KBM-7 (cell line): ENCODE data around the gene CNKSR3.

Source experiments
- DNase-seq: peaks from one replicate; pipeline ENCODE4 v3.0.0-alpha.2; 2015
- in situ Hi-C: fragments of 300-500 bp; cut with MboI; formaldehyde crosslinking; loops from 2 replicates; pipeline ENCODE4 v1.14.3; 2020; ENCODE audit warnings: low sequenced_read_pairs, low pct_unique_long_range_greater_than_20kb, mixed read lengths

Gene CNKSR3

DNA sequence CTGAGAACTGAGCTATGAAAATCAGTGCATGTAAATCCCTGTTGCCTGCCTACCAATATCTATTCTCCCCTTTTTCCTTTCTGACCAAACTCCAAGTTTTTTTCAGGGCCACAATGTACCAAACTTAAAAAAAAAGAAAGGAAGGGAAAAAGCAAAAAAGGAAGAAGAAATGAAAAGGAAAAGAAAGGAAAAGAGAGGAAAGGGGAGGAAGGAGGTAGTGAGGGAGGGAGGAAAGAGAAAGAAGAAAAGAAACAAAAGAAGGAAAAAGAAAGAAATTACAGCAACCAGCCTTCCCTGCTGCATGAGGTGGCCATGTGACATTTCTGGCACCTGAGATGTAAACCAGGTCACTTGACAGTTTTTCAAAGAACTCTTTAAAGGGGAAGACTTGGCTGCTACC, 4.4 kb downstream of the CNKSR3 start:
- no peak for DNase-seq
- in situ Hi-C loops = no loop called here

DNA sequence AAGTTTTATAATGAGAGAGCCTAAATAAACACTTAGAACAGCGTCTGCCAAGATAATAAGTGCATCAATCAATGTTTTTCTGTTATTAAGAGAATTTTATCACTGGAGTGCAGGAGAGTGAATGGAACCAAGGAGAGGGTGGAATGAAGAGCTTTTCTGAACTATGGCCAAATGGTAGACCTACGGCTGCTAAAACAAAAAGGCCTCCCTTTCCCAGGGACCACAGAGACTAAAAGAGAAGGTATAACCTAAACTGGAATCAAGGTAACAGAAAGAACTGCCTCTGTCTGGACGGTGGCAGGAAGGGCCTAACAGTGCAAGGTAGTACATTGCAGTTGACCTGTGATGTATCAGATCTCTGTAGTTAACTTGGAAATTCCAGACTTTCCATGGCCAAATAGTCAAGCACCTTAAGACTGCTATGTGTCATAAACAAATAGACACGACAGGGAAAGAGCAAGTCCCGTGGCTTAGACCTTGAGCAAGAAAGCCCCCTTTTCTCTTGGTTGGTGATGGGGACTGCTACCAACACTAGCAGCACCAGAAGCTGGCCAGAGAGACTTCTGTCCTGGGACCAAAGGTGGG, 5.5 kb downstream of the CNKSR3 start:
- no peak for DNase-seq
- in situ Hi-C loops = no loop called here

DNA sequence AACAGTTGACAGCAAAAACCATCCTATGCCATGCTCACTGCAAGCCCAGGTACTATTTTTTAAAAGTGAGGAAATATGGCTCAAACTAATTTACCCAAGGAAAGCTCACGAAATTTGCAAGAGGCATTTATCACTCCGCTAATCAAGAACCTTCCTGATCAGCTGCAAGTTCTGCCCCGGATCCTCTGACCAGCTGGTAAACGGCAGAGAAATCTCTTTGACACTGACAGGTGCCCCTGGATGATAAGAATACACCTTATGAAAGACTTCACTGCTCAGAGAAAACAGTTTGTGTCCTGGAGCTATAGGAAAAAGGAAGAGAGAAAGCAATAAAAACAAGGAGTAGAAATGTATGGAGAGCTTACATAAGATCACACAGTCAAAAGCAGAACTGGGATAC, 6.4 kb downstream of the CNKSR3 start:
- no peak for DNase-seq
- in situ Hi-C loops = no loop called here

DNA sequence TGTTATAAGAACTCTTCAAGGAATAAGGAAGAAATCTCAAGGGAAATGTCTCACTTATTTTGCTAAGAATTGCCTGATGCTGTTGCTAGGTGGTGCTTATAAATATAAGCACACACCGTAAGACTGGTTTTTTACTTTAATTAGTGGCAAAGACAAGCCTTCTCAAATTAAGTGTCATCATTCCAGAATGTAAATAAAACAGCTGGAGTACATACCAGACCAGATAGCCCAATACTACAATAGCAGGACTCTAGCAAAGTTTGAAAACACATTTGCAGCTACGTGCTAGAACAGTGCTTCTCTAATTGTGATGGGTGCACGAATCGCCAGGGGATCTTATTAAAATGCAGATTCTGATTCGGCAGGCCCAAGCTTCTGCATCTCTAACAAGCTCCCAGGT, 6.8 kb downstream of the CNKSR3 start:
- in situ Hi-C loops = no loop called here
- DNase-seq = no peak

DNA sequence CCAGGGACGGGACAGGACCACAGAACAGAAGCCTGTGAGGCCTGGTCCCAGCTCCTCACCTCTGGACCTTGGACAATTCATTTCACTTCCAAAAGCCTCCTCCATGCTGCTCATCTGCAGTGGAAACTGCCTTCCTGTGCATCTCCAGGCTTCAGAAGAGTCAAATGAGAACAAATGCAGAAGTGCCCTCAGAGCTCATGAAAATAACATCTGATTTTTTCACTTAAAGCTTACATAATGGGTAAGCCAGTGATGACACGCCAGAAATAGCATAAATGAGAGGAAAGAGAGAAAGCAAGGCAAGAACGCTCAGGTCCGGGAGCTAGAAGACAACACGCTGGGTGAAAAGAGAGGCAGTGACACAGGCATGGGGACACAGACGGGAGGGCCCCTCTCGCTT, 7.9 kb downstream of the CNKSR3 start:
- DNase-seq = peak; percentile 19
- in situ Hi-C loops = no loop called here

DNA sequence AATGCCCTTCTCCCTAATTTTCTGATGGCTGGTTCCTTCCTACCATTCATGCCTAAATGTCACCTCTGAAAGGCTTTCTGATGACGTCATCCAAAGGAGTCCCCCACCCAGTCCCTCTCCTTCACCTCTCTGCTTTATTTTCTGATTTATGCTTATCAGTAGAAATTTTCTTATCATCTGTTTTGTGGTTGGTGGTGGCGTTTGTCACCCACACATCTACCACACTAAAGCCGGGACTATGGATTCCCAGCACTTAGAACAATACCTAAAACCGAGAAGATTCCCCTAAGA, 9.0 kb downstream of the CNKSR3 start:
- in situ Hi-C loops = no loop called here
- no peak for DNase-seq

DNA sequence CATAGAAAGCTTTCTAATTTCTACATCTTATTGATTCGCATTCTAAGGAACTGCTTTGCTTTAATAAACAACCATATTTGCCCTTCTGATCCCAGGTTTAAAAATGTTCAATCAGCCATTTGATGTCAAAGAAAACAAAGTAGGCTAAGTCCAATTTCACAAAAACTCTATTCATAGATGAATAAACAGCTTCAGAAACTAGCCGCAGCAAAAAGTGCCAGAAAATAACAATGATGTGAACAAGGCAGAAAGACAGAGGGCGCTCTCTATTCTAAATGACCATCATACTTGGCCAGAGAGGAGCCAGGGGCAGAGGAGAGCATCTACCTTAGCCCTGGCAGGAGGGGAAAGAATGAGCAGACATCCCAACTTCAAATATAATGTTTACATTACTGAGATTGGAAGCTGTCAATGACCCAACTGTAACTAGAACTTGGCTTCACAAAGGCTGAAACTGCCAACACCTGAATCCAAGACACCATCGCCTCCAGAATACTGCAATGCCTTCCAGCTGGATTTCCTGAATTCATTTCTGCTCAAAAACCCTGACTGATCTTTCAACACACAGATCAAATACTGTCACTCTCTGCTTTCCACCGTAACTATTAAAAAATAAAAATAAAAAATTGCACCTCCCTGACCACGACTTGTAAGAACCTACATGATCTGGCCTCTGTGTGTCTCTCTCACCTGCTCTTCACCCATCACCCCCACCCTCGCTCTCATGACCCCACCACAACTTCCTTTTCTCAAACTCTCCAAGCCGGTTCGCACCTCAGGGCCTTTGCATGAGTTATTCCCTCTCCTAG, 9.5 kb downstream of the CNKSR3 start:
- DNase-seq = no peak
- in situ Hi-C loops = no loop called here

DNA sequence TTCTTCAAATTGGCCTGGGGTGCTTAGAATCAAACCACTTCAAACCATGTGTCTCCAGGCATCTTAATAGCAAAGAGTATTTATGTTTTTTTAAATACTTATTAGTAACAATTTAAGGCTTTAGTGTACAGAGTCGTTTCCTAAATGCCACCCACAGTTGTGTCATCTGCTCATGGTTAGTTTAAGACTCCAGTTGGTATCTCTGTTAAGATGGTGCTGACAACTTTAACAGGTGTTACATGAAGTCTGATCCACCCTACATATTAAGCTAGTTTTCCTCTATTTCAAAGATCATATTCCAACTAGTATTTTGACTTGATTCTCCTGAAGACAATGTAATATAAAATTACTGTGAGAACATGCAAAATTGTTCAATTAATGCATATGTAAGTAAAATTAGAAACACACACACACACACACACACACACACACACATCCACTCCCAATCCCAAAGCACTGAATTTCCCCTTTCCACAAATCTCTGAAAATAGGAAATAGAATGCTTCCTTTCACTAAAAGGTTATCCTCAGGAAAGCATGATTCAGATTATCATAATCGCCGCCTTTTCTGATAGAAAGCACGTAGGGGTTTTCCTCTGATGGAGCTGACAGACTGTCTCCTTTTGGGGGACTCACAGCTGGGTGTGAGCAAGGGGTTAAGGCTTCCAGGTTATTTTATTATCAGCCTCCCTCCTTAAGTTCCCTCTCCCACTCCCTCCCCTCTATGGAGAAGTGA, 10.5 kb downstream of the CNKSR3 start:
- in situ Hi-C loops = no loop called here
- no peak for DNase-seq

DNA sequence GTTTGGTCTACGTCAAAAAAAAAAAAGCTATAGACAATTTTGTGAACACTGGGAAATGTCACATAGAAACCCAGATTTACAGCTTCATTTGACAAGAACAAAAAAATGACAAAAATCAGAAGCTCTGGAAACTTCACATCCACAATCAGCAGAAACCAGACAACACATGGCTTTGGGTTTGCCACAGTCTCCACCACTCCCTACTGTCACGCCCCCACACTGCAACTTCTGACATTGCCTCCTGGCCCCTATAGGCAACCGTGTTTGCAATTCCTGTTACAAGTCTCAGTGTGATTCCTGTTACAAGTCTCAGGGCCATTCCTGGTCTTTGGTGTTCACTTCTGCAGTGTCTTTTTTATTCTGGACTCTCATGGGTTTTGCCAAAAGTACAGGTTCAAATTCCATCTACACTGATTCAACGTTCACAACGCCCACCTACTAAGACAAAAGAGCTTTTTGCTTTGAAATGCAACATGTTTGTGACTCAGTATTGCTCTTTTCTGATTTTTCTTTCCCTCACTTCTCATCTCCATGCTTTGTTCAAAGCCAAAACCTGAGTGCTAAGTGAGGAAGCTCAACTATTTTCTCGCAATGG, 12.0 kb downstream of the CNKSR3 start:
- DNase-seq = no peak
- in situ Hi-C loops = no loop called here

DNA sequence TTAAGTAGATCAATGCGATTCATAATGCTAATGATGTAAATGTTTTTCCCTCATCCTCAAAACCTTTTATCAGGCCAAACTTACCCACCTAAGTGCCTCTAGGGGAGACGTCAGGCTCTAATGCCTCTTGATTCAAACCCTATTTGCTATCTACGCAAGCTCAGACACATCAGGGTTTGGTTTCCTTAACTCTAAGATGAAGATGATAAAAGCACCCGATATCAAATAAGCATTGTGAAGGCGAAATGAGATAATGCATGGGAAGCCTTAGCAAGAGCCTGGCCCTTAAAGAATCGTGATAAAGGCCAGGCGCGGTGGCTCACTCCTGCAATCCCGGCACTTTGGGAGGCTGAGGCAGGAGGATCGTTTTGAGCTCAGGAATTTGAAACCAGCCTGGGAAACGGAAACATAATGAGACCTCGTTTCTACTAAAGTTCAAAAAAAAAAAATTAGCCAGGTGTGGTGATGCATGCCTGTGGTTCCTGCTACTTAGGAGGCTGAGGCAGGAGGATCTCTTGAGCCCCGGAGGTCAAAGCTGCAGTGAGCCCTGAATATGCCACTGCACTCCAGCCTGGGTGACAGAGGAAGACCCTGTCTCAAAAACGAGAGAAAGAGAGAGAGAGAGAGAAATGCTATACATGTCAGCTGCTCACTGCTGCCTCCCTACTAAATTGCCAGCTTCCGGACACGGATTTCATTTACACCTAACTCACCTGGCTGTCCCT, 13.5 kb downstream of the CNKSR3 start:
- in situ Hi-C loops = no loop called here

DNA sequence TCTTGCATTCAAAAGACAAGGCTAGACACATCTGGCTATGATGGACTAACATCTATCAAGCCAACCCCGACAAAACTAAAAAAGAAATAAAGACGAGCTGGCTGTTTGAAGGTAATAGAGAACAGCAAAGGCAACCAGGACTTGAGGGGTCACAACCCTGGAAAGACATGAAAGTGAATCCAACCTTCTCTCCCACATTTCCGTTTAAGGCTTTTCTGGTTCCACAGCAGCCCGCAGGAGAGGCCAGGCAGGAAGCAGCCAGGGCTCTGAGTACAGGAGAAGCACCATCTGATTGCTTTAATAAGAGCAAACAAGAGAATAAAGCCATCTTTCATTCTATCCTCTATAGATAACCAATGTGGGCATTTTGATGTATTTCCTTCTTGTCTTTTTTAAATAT, 14.3 kb downstream of the CNKSR3 start:
- DNase-seq = no peak
- in situ Hi-C loops = no loop called here

More for the DNA sequence above, 13.5 kb downstream of the CNKSR3 start:
- DNase-seq = no peak

DNA sequence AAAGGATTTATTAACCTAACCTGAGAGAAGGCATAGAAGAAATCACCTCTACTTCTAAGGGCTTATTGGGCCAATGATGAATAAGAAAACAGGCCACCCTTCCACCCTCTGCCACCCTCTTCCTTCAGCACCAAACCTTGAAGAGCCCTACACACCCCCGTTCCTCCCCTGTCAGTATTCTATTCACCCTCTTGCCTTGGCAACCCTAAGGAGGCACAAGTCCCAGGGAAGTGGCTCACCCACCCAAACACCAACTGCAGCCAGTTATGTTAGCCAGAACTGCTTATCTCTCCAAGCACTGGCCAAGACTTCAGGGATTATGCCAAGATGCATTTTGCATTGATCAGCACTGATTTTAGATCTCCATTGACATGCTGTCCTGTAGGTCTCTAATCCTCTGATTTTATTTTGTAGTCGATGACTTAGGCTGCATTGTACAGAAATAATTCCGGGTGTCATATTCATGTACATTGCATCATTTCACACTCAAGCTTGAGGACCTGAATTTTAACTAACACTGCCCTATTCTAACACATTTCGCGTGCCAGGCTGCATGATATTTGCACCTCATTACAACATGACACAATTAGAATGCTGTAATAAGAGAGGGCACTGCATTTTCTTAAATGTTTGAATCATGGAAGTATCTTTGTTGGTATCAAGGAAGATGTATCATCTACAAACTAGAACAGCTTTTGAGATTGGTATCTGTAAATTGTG, 15.7 kb downstream of the CNKSR3 start:
- in situ Hi-C loops = no loop called here
- no peak for DNase-seq

DNA sequence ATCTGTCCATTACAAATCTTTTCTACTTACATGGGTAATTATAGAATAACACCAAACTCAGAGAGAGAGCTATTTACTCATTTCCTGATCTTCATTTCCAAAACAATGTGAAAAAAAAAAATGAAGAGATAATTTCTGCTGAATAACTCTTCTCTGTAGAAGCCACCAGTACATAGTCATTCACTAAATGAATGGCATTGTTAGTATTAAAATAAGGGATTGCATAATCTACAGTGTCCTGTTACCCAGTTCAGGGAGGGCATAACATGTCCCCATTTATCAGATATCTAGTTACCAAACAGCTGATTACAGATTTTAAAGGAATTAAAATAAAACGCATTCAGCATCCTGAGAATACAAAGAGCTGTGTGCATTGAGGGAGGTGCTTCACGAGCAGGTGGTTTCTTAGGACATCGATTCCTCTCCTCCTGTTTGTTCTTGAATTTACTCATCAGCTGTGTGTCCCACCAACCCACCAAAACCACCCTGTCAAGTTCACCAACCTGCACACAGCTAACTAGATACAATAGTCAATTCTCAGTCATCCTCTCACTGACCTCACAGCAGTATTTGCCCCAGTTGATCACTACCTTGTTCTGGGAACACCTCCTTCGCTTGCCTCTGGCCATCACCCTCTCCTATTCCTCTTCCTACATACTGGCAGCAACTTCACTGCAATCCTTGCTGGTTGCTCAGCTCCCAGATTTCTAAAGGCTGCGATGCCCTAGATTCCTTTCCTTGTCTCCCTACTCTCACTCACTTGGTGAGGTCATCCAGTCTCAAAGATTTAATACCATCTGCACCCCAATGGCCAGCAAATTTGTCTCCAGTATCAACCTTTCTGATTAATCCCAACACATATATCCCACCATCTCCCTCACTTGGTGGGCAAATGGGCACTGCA, 18.7 kb downstream of the CNKSR3 start:
- no peak for DNase-seq
- in situ Hi-C loops = no loop called here

DNA sequence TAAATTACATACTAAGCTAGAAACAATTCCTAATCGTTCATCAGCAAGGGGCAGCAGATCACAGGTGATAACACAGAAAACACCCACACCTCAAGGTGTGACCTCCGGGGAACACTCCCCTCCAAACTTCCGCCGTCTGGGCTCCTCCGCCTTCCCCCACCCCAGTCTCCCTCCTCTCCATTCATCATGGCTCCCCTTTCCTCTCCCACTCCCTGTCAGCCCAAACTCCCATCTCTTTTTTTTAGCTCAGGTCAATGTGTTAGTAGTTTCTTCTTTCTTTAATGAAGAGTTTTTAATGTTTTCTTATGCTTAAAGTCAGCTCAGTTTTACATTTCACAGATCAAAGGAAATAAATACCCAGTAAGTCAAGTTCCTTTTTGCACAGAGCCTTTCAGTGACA, 20.7 kb downstream of the CNKSR3 start:
- in situ Hi-C loops = no loop called here
- no peak for DNase-seq

DNA sequence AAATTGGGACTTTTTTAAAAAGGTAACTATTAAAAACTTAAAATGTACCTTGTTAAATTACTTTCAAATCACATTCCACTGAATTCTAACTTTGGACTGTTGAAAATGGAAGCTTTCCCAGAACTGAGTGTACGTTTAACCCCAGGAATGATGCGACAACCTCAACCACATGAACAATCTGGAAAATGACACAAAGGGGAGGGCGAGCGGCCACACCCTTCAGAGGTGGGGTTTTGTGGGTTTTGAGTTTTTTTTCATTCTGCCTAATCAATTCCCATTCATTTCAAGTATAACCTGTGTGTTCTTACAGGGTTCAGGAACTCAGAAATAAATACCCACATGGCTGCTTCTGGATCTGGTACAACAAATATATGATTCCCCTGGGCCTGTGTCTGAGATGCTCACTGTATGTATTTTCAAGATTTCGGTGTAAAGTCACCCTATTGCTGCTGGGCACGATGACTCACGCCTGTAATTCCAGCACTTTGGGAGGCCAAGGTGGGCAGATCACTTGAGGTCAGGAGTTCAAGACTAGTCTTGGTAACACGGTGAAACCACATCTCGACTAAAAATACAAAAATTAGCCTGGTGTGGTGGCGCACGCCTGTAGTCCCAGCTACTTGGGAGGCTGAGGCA, 21.6 kb downstream of the CNKSR3 start:
- in situ Hi-C loops = no loop called here
- DNase-seq = no peak

DNA sequence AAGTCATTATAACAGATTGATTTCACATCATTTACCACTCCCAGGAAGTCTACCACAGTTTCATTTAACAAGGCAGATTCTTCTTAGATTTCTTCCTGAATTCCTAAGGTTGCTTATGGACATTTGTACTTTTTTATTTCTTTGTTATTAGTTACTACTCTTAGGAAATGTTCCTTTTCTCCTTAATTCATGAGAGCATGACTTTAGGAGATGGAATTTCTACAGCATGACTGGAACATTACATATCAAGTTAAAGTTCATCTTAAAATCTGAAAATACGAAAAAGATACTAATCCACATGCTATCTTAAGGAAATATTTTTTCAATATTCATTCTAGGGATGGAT, 22.3 kb downstream of the CNKSR3 start:
- in situ Hi-C loops = no loop called here

DNA sequence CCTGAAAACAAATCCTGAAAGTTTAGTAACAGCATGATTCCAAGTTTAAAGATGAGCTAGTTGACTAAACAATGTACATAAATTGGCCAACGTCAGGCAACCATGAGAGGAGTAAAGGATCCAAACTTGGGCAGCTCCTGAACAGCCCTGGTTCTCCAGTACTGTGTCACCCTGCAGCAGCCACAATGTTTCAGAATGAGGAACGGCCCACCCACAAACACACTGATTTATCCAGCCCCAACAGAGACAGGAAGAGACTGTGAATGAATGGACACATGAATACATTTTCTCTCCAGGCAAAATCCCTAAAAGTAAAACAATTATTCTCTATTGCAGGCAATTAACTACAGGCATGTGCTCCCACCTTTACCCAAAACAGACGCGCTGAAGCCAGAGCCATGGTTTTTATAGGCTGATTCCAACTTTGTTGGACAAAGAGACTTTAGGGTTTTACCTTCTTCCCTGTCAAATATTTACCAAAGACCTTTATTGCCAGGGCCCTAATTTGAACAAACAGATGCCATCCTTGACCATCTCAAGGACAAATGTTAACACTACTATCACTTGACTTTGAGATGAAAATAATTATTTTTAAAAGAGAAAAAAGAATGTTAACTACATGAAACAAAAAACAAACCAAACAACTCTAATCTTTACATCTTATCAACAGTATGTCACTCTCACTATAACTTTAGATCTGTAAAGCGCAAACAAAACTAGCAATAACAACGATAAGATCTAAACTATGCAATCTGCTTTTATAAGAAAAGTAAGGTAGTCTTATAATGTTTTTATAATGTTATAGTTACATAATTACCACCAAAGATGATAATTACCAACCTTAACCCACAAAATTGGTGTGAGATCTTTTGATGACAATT, 22.9 kb downstream of the CNKSR3 start:
- no peak for DNase-seq
- in situ Hi-C loops = no loop called here

More for the DNA sequence above, 22.3 kb downstream of the CNKSR3 start:
- DNase-seq = no peak
